GM08714 (cell line): ENCODE results near the gene TEX14.

Experiments
- H3K4me3 ChIP-seq: fragments of 200-500 bp; sonication (Bioruptor generic); 2 replicates; pipeline ENCODE4 v1.5.1; 2014; ENCODE audit warnings: mild to moderate bottlenecking, low read length, inconsistent platforms
- ZNF274 ChIP-seq: IDR thresholded peaks from 2 replicates; pipeline ENCODE4 v1.6.1; 2012; ENCODE audit warnings: mild to moderate bottlenecking, low read depth, low read length

The TEX14 gene

GRCh38 chr17:58648236-58648635 lies 43.6 kb downstream of the TEX14 start:
- no peak overlapping the region for H3K4me3 ChIP-seq
- TF ChIP-seq ZNF274, result no peak

- TF ChIP-seq ZNF274, result no peak
These were observed 48.7 kb downstream of the TEX14 start for GRCh38 chr17:58643147-58643546.

GRCh38 chr17:58641887-58642311 lies 49.9 kb downstream of the TEX14 start:
- TF ChIP-seq ZNF274, result no peak
- H3K4me3 ChIP-seq, result no peak overlapping the region

More at GRCh38 chr17:58643147-58643546, 48.7 kb downstream of the TEX14 start:
- no peak overlapping the region for H3K4me3 ChIP-seq

- TF ChIP-seq ZNF274, result no peak
- no peak overlapping the region for H3K4me3 ChIP-seq
These were observed 51.6 kb downstream of the TEX14 start for GRCh38 chr17:58640202-58640601.

- no peak for TF ChIP-seq ZNF274
- H3K4me3 ChIP-seq, result no peak overlapping the region
These were observed 52.2 kb downstream of the TEX14 start for GRCh38 chr17:58639681-58640080.

- no peak for TF ChIP-seq ZNF274
- H3K4me3 ChIP-seq, result no peak overlapping the region
These were observed 54.8 kb downstream of the TEX14 start for GRCh38 chr17:58637011-58637570.

- peak overlapping the region; percentile 61 for H3K4me3 ChIP-seq
- no peak for TF ChIP-seq ZNF274
These were observed 59.2 kb downstream of the TEX14 start for GRCh38 chr17:58632324-58633314.

- TF ChIP-seq ZNF274, result no peak
- peak overlapping the region; percentile 61 for H3K4me3 ChIP-seq
These were observed 60.1 kb downstream of the TEX14 start for GRCh38 chr17:58631523-58632323.

GRCh38 chr17:58630883-58631522 lies 60.8 kb downstream of the TEX14 start:
- TF ChIP-seq ZNF274, result no peak
- H3K4me3 ChIP-seq, result no peak overlapping the region; the same call in 1 of the 2 replicates

- no peak for TF ChIP-seq ZNF274
- H3K4me3 ChIP-seq, result no peak overlapping the region
These were observed 64.9 kb downstream of the TEX14 start for GRCh38 chr17:58626905-58627304.

GRCh38 chr17:58624751-58625150 lies 67.1 kb downstream of the TEX14 start:
- no peak for TF ChIP-seq ZNF274
- no peak overlapping the region for H3K4me3 ChIP-seq

GRCh38 chr17:58621174-58621573 lies 70.7 kb downstream of the TEX14 start:
- TF ChIP-seq ZNF274, result no peak
- H3K4me3 ChIP-seq, result no peak overlapping the region

- no peak overlapping the region for H3K4me3 ChIP-seq
- no peak for TF ChIP-seq ZNF274
These were observed 73.5 kb downstream of the TEX14 start for GRCh38 chr17:58618336-58618735.

- TF ChIP-seq ZNF274, result no peak
- no peak overlapping the region for H3K4me3 ChIP-seq
These were observed 74.3 kb downstream of the TEX14 start for GRCh38 chr17:58617563-58617962.
